Liver (tissue), 3 donors: Measurements from ENCODE around the gene RASGRP1.

ENCODE experiments used
- CTCF ChIP-seq: fragments of 150-350 bp; IDR thresholded peaks from 2 replicates; pipeline ENCODE4 v1.5.1; 2017; ENCODE audit warnings: improper control_type of control experiment, low read depth, low read length; ENCODE audit not compliant: missing input control
- FOXA1 ChIP-seq: IDR thresholded peaks from 2 replicates; pipeline ENCODE4 v1.6.1; 2016; ENCODE audit warnings: antibody characterized with exemption
- GABPA ChIP-seq, 2 donors: IDR thresholded peaks in 1 of 2; conservative IDR thresholded peaks in 1 of 2; 2 replicates each; pipeline ENCODE4 v1.6.1; 2016; ENCODE audit warnings: antibody characterized with exemption in 2 of 2, mild to moderate bottlenecking in 1 of 2, moderate library complexity in 1 of 2
- MAX ChIP-seq: IDR thresholded peaks from 2 replicates; pipeline ENCODE4 v1.6.1; 2016; ENCODE audit warnings: antibody characterized with exemption
- RAD21 ChIP-seq, 2 donors: IDR thresholded peaks; 2 replicates each; pipeline ENCODE4 v1.6.1; 2016; ENCODE audit warnings: antibody characterized with exemption in 2 of 2, mild to moderate bottlenecking in 2 of 2
- REST ChIP-seq: IDR thresholded peaks from 2 replicates; pipeline ENCODE4 v1.6.1; 2016; ENCODE audit warnings: antibody characterized with exemption, mild to moderate bottlenecking
- RXRA ChIP-seq, 2 donors: IDR thresholded peaks; 2 replicates each; pipeline ENCODE4 v1.6.1; 2017 to 2018; ENCODE audit warnings: antibody characterized with exemption in 2 of 2, mild to moderate bottlenecking in 1 of 2
- SP1 ChIP-seq: IDR thresholded peaks from 2 replicates; pipeline ENCODE4 v1.6.1; 2018; ENCODE audit warnings: antibody characterized with exemption, mild to moderate bottlenecking
- TAF1 ChIP-seq: conservative IDR thresholded peaks from 2 replicates; pipeline ENCODE4 v1.6.1; 2016; ENCODE audit warnings: antibody characterized with exemption, mild to moderate bottlenecking
- YY1 ChIP-seq: IDR thresholded peaks from 2 replicates; pipeline ENCODE4 v1.6.1; 2016; ENCODE audit warnings: antibody characterized with exemption, mild to moderate bottlenecking
- donor health status: healthy.
- donor health status: healthy.

GRCh38 chr15:38460543-38460942 lies 104.1 kb downstream of the RASGRP1 start:
- no peak for TF ChIP-seq CTCF
- no peak for TF ChIP-seq REST
- TF ChIP-seq YY1, result no peak
- TF ChIP-seq RAD21 (IDR thresholded peaks at IDR 0.05), result no peak
- no peak for TF ChIP-seq MAX
- no peak for TF ChIP-seq GABPA (IDR thresholded peaks at IDR 0.05 in 1 of 2, conservative IDR thresholded peaks at IDR 0.05 in 1 of 2)
- TF ChIP-seq FOXA1, result no peak
- TF ChIP-seq SP1, result no peak
- no peak for TF ChIP-seq RXRA (IDR thresholded peaks at IDR 0.05)
- TF ChIP-seq TAF1, result no peak
